CD4-positive, alpha-beta T cell treated with Interleukin-4 for 4 hours (primary cell): Measurements from ENCODE around the gene STAT5B.
A peak's percentile ranks its signal among the peaks of the same experiment; 100 is the strongest.
"Not testable (repeated sequence)": the region's sequence is repeated elsewhere in the genome, so short reads cannot be mapped to it uniquely, and the experiment has no call there.

Source experiments
- DNase-seq: peaks from one replicate; pipeline ENCODE4 v3.0.0-alpha.2; 2020

STAT5B gene

DNA sequence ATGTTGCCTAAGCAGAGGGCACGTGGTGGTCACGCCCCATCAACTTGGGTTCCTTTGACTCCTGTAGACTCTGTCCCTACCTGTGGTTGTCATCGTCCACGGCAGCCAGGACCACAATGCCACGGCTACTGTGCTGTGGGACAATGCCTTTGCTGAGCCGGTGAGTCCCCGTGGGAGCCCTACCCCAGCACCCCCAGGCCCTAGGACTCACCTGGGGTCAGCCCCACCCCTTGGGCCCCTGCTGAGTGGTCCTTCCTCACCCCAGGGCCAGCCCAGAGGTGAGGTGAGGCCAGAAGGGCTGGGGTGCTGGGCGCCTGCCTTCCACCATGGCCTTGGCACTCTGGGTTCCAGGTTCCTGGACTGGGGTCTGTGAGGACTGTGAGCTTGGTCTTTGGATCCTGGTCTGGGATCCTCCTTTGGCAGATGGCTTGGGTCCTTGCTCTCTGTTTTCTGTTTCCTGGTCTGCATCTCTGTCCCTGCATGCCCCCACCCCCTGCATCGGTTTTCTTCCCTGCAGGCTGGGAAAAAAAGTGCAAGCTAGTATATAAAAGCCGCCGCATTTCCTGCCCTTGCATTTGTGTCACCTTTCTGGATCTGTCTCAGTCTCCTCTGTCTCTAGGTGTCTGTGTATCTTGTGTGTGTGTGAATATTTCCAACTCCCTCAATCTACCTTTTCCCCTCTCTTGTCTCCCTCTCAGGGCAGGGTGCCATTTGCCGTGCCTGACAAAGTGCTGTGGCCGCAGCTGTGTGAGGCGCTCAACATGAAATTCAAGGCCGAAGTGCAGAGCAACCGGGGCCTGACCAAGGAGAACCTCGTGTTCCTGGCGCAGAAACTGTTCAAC lies 29.6 kb upstream of the STAT5B start:
- no peak for DNase-seq

DNA sequence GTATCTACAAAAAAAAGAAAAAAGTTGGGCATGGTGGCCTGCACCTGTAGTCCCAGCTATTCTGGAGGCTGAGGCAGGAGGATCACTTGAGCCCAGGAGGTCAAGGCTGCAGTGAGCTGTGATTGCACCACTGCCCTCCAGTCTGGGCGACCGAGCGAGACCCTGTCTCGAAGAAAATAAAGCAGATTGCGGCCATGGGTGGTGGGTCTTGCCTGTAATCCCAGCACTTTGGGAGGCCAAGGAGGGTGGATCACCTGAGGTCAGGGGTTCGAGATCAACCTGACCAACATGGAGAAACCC lies 28.8 kb upstream of the STAT5B start:
- not testable (repeated sequence) for DNase-seq

DNA sequence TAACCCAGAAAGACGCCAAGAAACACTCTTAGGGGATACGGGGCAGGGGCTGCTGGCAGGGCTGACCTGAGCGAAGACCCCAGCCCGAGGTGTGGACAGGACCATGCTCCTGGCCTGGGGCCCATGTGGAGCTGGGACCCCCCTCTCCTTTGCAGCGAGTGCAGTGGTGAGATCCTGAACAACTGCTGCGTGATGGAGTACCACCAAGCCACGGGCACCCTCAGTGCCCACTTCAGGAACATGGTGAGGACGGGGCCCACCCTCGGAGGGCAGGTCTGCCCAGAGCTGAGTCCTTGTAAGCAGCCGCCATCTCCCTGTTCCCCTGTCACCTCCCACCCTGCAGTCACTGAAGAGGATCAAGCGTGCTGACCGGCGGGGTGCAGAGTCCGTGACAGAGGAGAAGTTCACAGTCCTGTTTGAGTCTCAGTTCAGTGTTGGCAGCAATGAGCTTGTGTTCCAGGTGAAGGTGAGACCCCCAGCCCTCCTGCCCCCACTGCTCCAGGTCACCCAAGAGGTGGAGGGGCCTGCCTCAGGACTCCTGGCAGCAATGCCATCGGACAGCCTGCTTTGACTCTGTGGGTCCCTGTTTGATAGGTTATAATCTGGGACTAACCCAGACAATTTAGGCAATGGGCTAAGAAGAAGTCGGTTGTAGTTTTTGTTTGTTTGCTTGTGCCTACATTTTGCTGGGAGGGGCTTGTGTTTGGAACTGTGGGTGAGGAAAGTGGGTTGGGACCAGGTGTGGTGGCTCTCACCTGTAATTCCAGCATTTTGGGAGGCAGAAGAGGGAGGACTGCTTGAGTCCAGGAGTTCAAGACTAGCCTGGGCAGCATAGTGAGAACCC lies 28.2 kb upstream of the STAT5B start:
- no peak for DNase-seq

GRCh38 chr17:42303694-42304093 lies 27.5 kb upstream of the STAT5B start:
- DNase-seq, result no peak

GRCh38 chr17:42301022-42301421 lies 24.8 kb upstream of the STAT5B start:
- DNase-seq, result no peak

- not testable (repeated sequence) for DNase-seq
Observed at GRCh38 chr17:42299913-42300312, 23.7 kb upstream of the STAT5B start.

DNA sequence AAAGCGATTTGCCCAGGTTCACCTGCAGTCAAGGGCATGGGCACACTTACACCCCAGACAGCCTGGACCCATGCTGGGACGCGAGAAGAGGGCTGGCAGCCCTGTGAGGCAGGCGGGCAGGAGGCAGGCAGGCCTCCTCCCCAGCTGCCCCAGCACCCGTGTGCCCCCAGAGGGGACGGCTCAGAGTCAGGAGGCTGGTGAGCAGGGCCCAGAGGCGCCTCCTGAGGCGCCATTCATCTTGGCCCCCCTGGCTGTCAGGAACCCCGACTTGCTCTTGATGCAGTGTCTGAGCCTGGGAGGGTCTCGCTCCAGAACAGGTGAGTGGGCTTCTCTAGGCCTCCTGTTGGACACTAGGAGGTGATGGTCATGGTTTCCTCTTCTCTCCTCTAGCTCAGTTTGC lies 23.2 kb upstream of the STAT5B start:
- not testable (repeated sequence) for DNase-seq

GRCh38 chr17:42297775-42298174 lies 21.6 kb upstream of the STAT5B start:
- DNase-seq, result not testable (repeated sequence)

DNA sequence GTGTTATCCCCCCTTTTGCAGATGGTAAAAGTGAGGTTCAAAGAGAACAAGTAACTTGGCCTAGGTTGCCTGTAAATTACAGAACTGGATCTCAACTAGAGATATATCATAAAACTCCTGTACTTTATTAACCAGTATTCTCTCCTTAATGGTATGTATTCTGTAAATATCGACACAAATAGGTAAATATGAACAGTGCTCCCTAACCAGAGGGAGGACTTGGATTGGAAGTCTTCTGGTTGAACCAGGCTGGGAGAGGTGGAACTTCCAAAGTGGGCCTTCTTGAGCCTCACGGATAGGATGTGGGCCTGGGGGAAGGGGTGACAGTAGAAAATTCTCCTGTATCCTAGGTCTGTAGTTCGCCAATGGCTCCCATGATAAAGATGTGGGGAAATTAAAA lies 19.8 kb upstream of the STAT5B start:
- DNase-seq, result no peak

DNA sequence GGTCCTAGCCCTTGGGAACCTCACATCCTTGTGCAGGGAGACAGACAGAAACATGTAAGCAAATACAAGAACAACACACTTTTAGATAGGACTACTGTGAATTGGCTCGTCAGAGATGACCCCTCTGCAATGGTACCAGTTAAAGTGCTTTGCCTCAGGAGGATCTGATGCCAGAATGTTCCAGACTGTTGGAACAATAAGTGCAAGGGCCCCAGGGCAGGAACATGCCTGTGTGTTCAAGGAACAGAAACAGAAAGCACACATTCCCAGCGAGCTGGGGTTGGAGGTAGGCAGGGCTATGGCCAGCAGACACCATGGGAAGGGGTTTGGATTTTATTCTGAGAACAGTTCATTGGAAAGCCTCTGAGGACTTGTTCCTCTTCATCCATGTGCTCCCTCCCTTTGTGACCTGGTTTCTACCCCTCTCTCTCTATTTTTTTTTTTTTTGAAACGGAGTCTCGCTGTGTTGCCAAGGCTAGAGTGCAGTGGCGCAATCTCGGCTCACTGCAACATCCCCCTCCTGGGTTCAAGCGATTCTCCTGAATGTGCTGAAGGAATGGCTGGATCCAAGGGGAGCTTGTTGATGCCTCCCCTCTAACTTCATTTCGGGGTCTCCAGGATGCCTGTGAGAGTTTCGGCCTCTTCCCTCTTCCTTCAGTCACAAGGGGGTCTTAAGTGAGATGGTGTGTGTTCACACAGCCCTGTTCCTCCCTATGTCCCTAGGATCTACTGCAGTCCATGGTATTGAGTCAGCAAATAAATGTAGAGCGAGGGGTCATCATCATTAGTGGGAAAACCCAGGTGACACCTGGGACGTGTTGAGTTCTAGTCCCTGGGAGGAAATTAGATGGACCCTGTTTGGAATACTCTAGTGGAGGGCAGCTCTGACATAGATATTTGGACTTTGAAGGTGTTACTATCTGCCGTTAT lies 18.5 kb upstream of the STAT5B start:
- DNase-seq, result no peak

- DNase-seq, result no peak
Observed at GRCh38 chr17:42291129-42291528, 14.9 kb upstream of the STAT5B start.

DNA sequence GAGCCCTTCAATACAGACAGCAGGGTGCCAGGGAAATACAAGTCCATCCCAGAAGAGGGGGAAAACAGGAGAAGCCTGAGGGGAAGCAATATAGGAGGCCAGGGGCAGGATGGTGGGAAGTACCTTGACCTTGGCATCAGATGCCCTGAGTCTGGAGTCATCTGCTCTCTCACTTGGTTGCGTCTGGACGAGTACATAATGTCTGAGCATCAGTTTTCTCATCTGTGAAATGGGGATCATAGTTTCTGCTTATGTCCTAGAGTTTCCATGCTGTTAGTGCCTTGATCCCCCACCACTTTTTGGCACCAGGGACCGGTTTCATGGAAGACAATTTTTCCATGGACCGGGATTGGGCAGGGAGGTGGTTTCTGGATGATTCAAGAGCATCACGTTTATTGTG lies 14.4 kb upstream of the STAT5B start:
- no peak for DNase-seq

GRCh38 chr17:42289611-42290181 lies 13.5 kb upstream of the STAT5B start:
- DNase-seq, result peak; percentile 72

- peak; percentile 51 for DNase-seq
Observed at GRCh38 chr17:42288803-42289610, 12.8 kb upstream of the STAT5B start.

DNA sequence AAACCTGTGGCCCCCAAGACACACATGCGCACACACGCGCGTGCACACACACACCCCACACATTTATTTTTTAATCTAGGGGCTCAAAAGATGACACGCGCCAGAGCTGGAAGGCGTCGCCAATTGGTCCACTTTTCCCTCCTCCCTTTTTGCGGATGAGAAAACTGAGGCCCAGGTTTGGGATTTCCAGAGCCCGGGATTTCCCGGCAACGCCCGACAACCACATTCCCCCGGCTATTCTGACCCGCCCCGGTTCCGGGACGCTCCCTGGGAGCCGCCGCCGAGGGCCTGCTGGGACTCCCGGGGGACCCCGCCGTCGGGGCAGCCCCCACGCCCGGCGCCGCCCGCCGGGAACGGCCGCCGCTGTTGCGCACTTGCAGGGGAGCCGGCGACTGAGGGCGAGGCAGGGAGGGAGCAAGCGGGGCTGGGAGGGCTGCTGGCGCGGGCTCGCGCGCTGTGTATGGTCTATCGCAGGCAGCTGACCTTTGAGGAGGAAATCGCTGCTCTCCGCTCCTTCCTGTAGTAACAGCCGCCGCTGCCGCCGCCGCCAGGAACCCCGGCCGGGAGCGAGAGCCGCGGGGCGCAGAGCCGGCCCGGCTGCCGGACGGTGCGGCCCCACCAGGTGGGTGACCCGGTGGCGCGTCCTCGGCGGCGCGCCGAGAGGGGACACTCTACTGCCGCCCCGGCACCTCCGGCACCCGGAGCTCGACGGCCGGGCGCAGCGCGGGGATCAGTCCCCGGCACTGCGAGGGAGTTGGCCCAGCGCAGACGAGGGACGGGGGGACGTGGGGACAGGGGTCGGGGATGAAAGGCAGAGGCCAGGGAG lies 12.0 kb upstream of the STAT5B start, which contains the start of gene STAT5A:
Gene STAT5A (plus strand): TSS at position 522 of the 826 bp plus-strand sequence. CDS start 914 bp downstream, outside the sequence.
- peak; percentile 79 for DNase-seq

- peak; percentile 43 for DNase-seq
Observed at GRCh38 chr17:42287305-42287976, 11.2 kb upstream of the STAT5B start.

DNA sequence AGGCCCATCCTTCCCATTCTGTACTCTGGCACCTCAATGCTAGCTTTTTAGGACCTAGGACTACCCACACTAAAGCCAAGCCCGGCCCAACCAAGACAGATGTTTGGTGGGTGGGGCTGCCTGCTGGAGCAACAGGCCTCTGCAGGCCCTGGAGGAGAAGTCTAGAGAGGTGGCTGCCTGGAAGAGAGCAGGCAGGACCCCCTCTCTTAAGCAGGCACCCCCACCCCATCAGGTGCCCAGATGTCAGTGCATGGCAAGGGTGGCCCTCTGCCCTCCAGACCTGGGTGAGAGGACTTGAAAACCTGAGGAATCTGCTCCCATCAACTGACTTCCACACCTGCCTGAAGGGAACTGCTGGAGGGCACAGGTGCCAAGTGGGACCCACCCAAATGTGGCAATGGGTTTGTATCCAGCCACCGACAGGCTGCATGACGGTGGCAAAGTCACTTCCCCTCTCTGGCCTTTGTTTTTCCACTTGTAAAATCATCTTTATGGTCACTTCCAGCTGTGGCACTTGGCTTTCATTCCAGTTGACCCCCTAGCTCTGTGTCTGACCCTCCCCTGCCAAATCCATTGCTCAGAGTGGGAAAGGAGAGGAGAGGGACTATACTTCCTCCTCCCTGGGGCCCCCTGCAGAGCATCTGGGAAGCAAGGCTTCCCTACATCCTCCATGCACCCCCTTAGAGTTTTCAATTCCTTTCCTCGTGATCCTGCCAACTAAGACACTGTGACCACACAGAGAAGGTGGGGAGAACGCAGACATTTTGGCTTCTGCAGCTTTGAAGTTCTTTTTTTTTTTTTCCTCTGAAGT lies 10.4 kb upstream of the STAT5B start:
- no peak for DNase-seq

GRCh38 chr17:42285346-42286050 lies 9.3 kb upstream of the STAT5B start:
- no peak for DNase-seq

DNA sequence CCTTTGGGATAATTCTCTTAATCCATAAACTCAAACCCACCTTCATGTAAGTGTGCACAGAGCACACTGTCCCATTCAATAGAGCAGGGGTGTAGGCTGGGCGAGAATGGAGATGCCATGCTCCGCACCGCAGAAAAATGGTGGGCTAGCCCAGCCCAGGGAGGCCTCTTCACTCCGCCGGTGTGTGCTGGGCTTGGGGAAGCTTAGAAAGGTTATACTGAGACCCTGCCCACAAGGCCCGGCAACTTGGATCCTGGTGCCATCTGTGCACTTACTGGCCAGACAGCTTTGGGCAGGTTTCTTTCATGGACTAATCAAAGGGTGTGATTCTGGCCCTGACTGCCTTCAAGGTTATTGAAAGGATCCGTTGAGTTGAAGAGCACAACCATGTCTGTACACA lies 8.4 kb upstream of the STAT5B start:
- no peak for DNase-seq
